ENCODE measurements around the gene PLET1. TPM values are rescaled to one million over a fixed set of nuclear protein-coding genes. Genes with fewer than 3 reads are reported as not detected.

The PLET1 gene
- total and polyA plus RNA-seq, 2 of the 8 experiments (the other 6 are each of a cell fraction or from before 2014, with no cell fraction given), result not detected

DNA sequence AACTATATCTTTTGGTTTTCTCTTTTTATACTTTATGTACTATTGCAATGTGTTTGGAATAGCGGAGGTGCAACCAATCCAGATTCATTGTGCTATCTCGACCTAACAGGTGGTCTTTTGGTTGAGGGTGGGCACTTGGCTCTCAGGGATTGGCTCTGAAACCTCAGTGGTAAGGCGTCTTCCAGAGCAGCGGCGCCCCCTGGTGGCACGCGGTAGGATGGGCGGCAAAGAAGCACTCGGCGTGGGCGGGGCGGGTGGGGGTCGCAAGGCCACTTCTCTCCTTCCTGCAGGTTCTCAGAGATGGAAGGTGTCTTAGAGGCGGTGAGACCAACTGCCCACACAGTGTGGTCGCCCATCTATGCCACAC lies 19.2 kb upstream of the PLET1 start (continued):
- TF ChIP-seq, protein P1, sequence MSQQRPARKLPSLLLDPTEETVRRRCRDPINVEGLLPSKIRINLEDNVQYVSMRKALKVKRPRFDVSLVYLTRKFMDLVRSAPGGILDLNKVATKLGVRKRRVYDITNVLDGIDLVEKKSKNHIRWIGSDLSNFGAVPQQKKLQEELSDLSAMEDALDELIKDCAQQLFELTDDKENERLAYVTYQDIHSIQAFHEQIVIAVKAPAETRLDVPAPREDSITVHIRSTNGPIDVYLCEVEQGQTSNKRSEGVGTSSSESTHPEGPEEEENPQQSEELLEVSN (IDR thresholded peaks at IDR 0.05), result no peak
- no peak for TF ChIP-seq NANOG (IDR thresholded peaks at IDR 0.05; ENCODE audit: insufficient read depth, low read depth, low read length, poor library complexity, severe bottlenecking)
- TF ChIP-seq, protein P2, sequence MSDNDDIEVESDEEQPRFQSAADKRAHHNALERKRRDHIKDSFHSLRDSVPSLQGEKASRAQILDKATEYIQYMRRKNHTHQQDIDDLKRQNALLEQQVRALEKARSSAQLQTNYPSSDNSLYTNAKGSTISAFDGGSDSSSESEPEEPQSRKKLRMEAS (IDR thresholded peaks at IDR 0.05), result 0 out of 2 replicates have a peak, but pooled peaks have one; percentile 30
- 0 out of 2 replicates have a peak, but pooled peaks have one; percentile 38 for TF ChIP-seq SP1 (IDR thresholded peaks at IDR 0.05; ENCODE audit: low read depth, low read length)
- TF ChIP-seq TEAD4 (IDR thresholded peaks at IDR 0.05; ENCODE audit: low read depth, low read length), result 0 out of 2 replicates have a peak, but pooled peaks have one; percentile 29
